Measurements from ENCODE around the gene C11orf71. TPM values are rescaled to one million over a fixed set of nuclear protein-coding genes. Genes with fewer than 3 reads are reported as not detected.

C11orf71 gene
- total RNA-seq, 1 experiment from 2014 or later, result 5.6 TPM

- H3K4me1 Mint-ChIP-seq (ENCODE audit: insufficient read depth, unreplicated experiment), result peaks cover 13% of the 10 kb centered on the region
- no peak overlapping the region for H3K4me3 Mint-ChIP-seq (ENCODE audit: unreplicated experiment)
- intact Hi-C loops (cut with micrococcal nuclease), result no loop called here
- H3K36me3 Mint-ChIP-seq (ENCODE audit: insufficient read depth, unreplicated experiment), result peaks cover 9% of the 10 kb centered on the region
- POLR2A ChIA-PET, result interaction anchor here (0.6 to 4.1 kb wide), 15 partner anchors 8 to 218 kb away, joined by 3 to 50 read pairs (median 7); partner anchors contain the start of genes C11orf71, NNMT and RBM7
- no peak for TF ChIP-seq CTCF (IDR thresholded peaks at IDR 0.05; ENCODE audit: unreplicated experiment)
- DNase-seq (ENCODE audit: unreplicated experiment), result no peak
- H3K27ac Mint-ChIP-seq (ENCODE audit: low read depth, unreplicated experiment), result no peak overlapping the region
- BruUV-seq (replicated peaks), result no TSS peak
- CTCF ChIA-PET, result interaction anchor here (0.7 to 1.1 kb wide), 3 partner anchors 15 to 111 kb away, joined by 3 to 4 read pairs (median 3); no protein-coding TSS in a partner anchor
- no peaks in the 10 kb centered on the region for H3K9me3 Mint-ChIP-seq (ENCODE audit: unreplicated experiment)
- H3K27me3 Mint-ChIP-seq (ENCODE audit: insufficient read depth, unreplicated experiment), result no peaks in the 10 kb centered on the region
Observed at GRCh38 chr11:114438303-114438702, 38.0 kb upstream of the C11orf71 start.

GRCh38 chr11:114433376-114433775, 33.1 kb upstream of the C11orf71 start:
- H3K27ac Mint-ChIP-seq (ENCODE audit: low read depth, unreplicated experiment), result no peak overlapping the region
- intact Hi-C loops (cut with micrococcal nuclease), result no loop called here
- ChIA-PET POLR2A (no interaction called here), CTCF (no interaction called here)
- no peak for DNase-seq (ENCODE audit: unreplicated experiment)
- H3K36me3 Mint-ChIP-seq (ENCODE audit: insufficient read depth, unreplicated experiment), result no peaks in the 10 kb centered on the region
- TF ChIP-seq CTCF (IDR thresholded peaks at IDR 0.05; ENCODE audit: unreplicated experiment), result no peak
- no peaks in the 10 kb centered on the region for H3K9me3 Mint-ChIP-seq (ENCODE audit: unreplicated experiment)
- no peaks in the 10 kb centered on the region for H3K4me1 Mint-ChIP-seq (ENCODE audit: insufficient read depth, unreplicated experiment)
- no peaks in the 10 kb centered on the region for H3K27me3 Mint-ChIP-seq (ENCODE audit: insufficient read depth, unreplicated experiment)
- BruUV-seq (replicated peaks), result no TSS peak
- no peak overlapping the region for H3K4me3 Mint-ChIP-seq (ENCODE audit: unreplicated experiment)

- CTCF ChIA-PET, result no interaction called here
Observed at GRCh38 chr11:114432893-114433292, 32.6 kb upstream of the C11orf71 start.

GRCh38 chr11:114430290-114430689, 30.0 kb upstream of the C11orf71 start:
- H3K36me3 Mint-ChIP-seq (ENCODE audit: insufficient read depth, unreplicated experiment), result no peaks in the 10 kb centered on the region
- intact Hi-C loops (cut with micrococcal nuclease), result no loop called here
- no peak overlapping the region for H3K27ac Mint-ChIP-seq (ENCODE audit: low read depth, unreplicated experiment)
- BruUV-seq (replicated peaks), result no TSS peak
- H3K4me3 Mint-ChIP-seq (ENCODE audit: unreplicated experiment), result no peak overlapping the region
- H3K9me3 Mint-ChIP-seq (ENCODE audit: unreplicated experiment), result no peaks in the 10 kb centered on the region
- no peaks in the 10 kb centered on the region for H3K4me1 Mint-ChIP-seq (ENCODE audit: insufficient read depth, unreplicated experiment)
- CTCF ChIA-PET, result interaction anchor here (0.6 kb wide), 1 partner anchor 109 kb away, joined by 4 read pairs; no protein-coding TSS in a partner anchor
- no peak for TF ChIP-seq CTCF (IDR thresholded peaks at IDR 0.05; ENCODE audit: unreplicated experiment)
- no peak for DNase-seq (ENCODE audit: unreplicated experiment)
- POLR2A ChIA-PET, result interaction anchor here (0.6 to 1.4 kb wide), 4 partner anchors 9 to 31 kb away, joined by 3 to 5 read pairs (median 4); partner anchors contain the start of gene REXO2
- H3K27me3 Mint-ChIP-seq (ENCODE audit: insufficient read depth, unreplicated experiment), result no peaks in the 10 kb centered on the region

More at GRCh38 chr11:114432893-114433292, 32.6 kb upstream of the C11orf71 start:
- no peaks in the 10 kb centered on the region for H3K27me3 Mint-ChIP-seq (ENCODE audit: insufficient read depth, unreplicated experiment)
- H3K4me3 Mint-ChIP-seq (ENCODE audit: unreplicated experiment), result no peak overlapping the region
- DNase-seq (ENCODE audit: unreplicated experiment), result no peak
- POLR2A ChIA-PET, result no interaction called here
- no peaks in the 10 kb centered on the region for H3K4me1 Mint-ChIP-seq (ENCODE audit: insufficient read depth, unreplicated experiment)
- H3K9me3 Mint-ChIP-seq (ENCODE audit: unreplicated experiment), result no peaks in the 10 kb centered on the region
- H3K36me3 Mint-ChIP-seq (ENCODE audit: insufficient read depth, unreplicated experiment), result no peaks in the 10 kb centered on the region
- H3K27ac Mint-ChIP-seq (ENCODE audit: low read depth, unreplicated experiment), result no peak overlapping the region
- intact Hi-C loops (cut with micrococcal nuclease), result no loop called here
- TF ChIP-seq CTCF (IDR thresholded peaks at IDR 0.05; ENCODE audit: unreplicated experiment), result no peak
- BruUV-seq (replicated peaks), result no TSS peak

Measured in MCF 10A (cell line).